Stimulated activated naive CD8-positive, alpha-beta T cell treated with anti-CD3 and anti-CD28 coated beads, Interleukin-15, Interleukin-2, amounts not matched to agents 100 ng/mL and 50 ng/mL, for 24 hours (primary cell): Measurements from ENCODE around the gene RUBCNL.
"Not testable (repeated sequence)": the region's sequence is repeated elsewhere in the genome, so short reads cannot be mapped to it uniquely, and the experiment has no call there.

Experiments used
- H3K27ac Mint-ChIP-seq: one replicate; pipeline ENCODE4 v1.8.0; 2021; ENCODE audit warnings: mild to moderate bottlenecking, mixed read lengths
- H3K27me3 Mint-ChIP-seq: one replicate; pipeline ENCODE4 v1.8.0; 2021; ENCODE audit warnings: mixed read lengths
- H3K36me3 Mint-ChIP-seq: one replicate; pipeline ENCODE4 v1.8.0; 2021; ENCODE audit warnings: low read depth, mixed read lengths
- H3K4me1 Mint-ChIP-seq: one replicate; pipeline ENCODE4 v1.8.0; 2021; ENCODE audit warnings: low read depth, mixed read lengths
- H3K4me3 Mint-ChIP-seq: one replicate; pipeline ENCODE4 v1.8.0; 2021; ENCODE audit warnings: mild to moderate bottlenecking, mixed read lengths
- H3K9me3 Mint-ChIP-seq: one replicate; pipeline ENCODE4 v1.8.0; 2021; ENCODE audit warnings: mixed read lengths

RUBCNL gene

GRCh38 chr13:46383383-46383782 lies 3.7 kb downstream of the RUBCNL start:
- peak overlapping the region; percentile 62 for H3K27ac Mint-ChIP-seq
- peak overlapping the region; percentile 40 for H3K4me3 Mint-ChIP-seq
- H3K9me3 Mint-ChIP-seq = no peaks in the 10 kb centered on the region
- peaks cover 30% of the 10 kb centered on the region for H3K4me1 Mint-ChIP-seq
- H3K27me3 Mint-ChIP-seq = peaks cover 35% of the 10 kb centered on the region
- no peaks in the 10 kb centered on the region for H3K36me3 Mint-ChIP-seq

GRCh38 chr13:46382224-46382623 lies 4.8 kb downstream of the RUBCNL start:
- H3K36me3 Mint-ChIP-seq = no peaks in the 10 kb centered on the region
- peaks cover 30% of the 10 kb centered on the region for H3K27me3 Mint-ChIP-seq
- H3K27ac Mint-ChIP-seq = peak overlapping the region; percentile 43
- peak overlapping the region; percentile 18 for H3K4me3 Mint-ChIP-seq
- no peaks in the 10 kb centered on the region for H3K9me3 Mint-ChIP-seq
- H3K4me1 Mint-ChIP-seq = peaks cover 28% of the 10 kb centered on the region

- H3K4me1 Mint-ChIP-seq = peaks cover 23% of the 10 kb centered on the region
- no peak overlapping the region for H3K27ac Mint-ChIP-seq
- H3K4me3 Mint-ChIP-seq = no peak overlapping the region
- no peaks in the 10 kb centered on the region for H3K36me3 Mint-ChIP-seq
- H3K9me3 Mint-ChIP-seq = no peaks in the 10 kb centered on the region
- peaks cover 14% of the 10 kb centered on the region for H3K27me3 Mint-ChIP-seq
These were observed 6.8 kb downstream of the RUBCNL start for GRCh38 chr13:46380242-46380641.

- Mint-ChIP-seq H3K9me3 (no peaks in the 10 kb centered on the region), H3K27me3 (peaks cover 9% of the 10 kb centered on the region), H3K36me3 (peaks cover 4% of the 10 kb centered on the region), H3K4me1 (peaks cover 28% of the 10 kb centered on the region), H3K4me3 (no peak overlapping the region), H3K27ac (no peak overlapping the region)
These were observed 7.4 kb downstream of the RUBCNL start for GRCh38 chr13:46379611-46380010.

GRCh38 chr13:46378411-46378810 lies 8.6 kb downstream of the RUBCNL start:
- peaks cover 5% of the 10 kb centered on the region for H3K36me3 Mint-ChIP-seq
- no peaks in the 10 kb centered on the region for H3K9me3 Mint-ChIP-seq
- peaks cover 29% of the 10 kb centered on the region for H3K4me1 Mint-ChIP-seq
- H3K27ac Mint-ChIP-seq = no peak overlapping the region
- no peak overlapping the region for H3K4me3 Mint-ChIP-seq
- H3K27me3 Mint-ChIP-seq = peaks cover 4% of the 10 kb centered on the region

GRCh38 chr13:46377554-46377953 lies 9.5 kb downstream of the RUBCNL start:
- no peaks in the 10 kb centered on the region for H3K27me3 Mint-ChIP-seq
- no peaks in the 10 kb centered on the region for H3K9me3 Mint-ChIP-seq
- peak overlapping the region; percentile 36 for H3K27ac Mint-ChIP-seq
- peaks cover 25% of the 10 kb centered on the region for H3K4me1 Mint-ChIP-seq
- H3K36me3 Mint-ChIP-seq = peaks cover 5% of the 10 kb centered on the region
- H3K4me3 Mint-ChIP-seq = no peak overlapping the region

GRCh38 chr13:46374710-46375109 lies 12.3 kb downstream of the RUBCNL start:
- Mint-ChIP-seq H3K36me3 (peaks cover 5% of the 10 kb centered on the region), H3K27me3 (no peaks in the 10 kb centered on the region), H3K4me1 (peaks cover 22% of the 10 kb centered on the region), H3K27ac (peak overlapping the region; percentile 73), H3K9me3 (no peaks in the 10 kb centered on the region), H3K4me3 (peak overlapping the region; percentile 60)

GRCh38 chr13:46373623-46374022 lies 13.4 kb downstream of the RUBCNL start:
- Mint-ChIP-seq H3K9me3 (no peaks in the 10 kb centered on the region), H3K4me1 (peaks cover 28% of the 10 kb centered on the region), H3K4me3 (peak overlapping the region; percentile 17), H3K27me3 (no peaks in the 10 kb centered on the region), H3K27ac (no peak overlapping the region), H3K36me3 (peaks cover 5% of the 10 kb centered on the region)

GRCh38 chr13:46372938-46373337 lies 14.1 kb downstream of the RUBCNL start:
- H3K27ac Mint-ChIP-seq, H3K36me3 Mint-ChIP-seq, H3K9me3 Mint-ChIP-seq, H3K27me3 Mint-ChIP-seq: not testable (repeated sequence)
- H3K4me1 Mint-ChIP-seq = peaks cover 30% of the 10 kb centered on the region
- H3K4me3 Mint-ChIP-seq = peak overlapping the region; percentile 17

- peaks cover 5% of the 10 kb centered on the region for H3K36me3 Mint-ChIP-seq
- H3K9me3 Mint-ChIP-seq = no peaks in the 10 kb centered on the region
- peaks cover 29% of the 10 kb centered on the region for H3K4me1 Mint-ChIP-seq
- H3K27ac Mint-ChIP-seq = no peak overlapping the region
- H3K4me3 Mint-ChIP-seq = no peak overlapping the region
- H3K27me3 Mint-ChIP-seq = no peaks in the 10 kb centered on the region
These were observed 15.0 kb downstream of the RUBCNL start for GRCh38 chr13:46372071-46372470.

GRCh38 chr13:46369506-46370277 lies 17.4 kb downstream of the RUBCNL start:
- Mint-ChIP-seq H3K4me3 (peak overlapping the region; percentile 10), H3K9me3 (no peaks in the 10 kb centered on the region), H3K4me1 (peaks cover 26% of the 10 kb centered on the region), H3K27me3 (no peaks in the 10 kb centered on the region), H3K36me3 (peaks cover 2% of the 10 kb centered on the region), H3K27ac (peak overlapping the region; percentile 13)

- Mint-ChIP-seq H3K27ac (no peak overlapping the region), H3K36me3 (no peaks in the 10 kb centered on the region), H3K4me1 (peaks cover 23% of the 10 kb centered on the region), H3K4me3 (no peak overlapping the region), H3K27me3 (no peaks in the 10 kb centered on the region), H3K9me3 (no peaks in the 10 kb centered on the region)
These were observed 19.3 kb downstream of the RUBCNL start for GRCh38 chr13:46367617-46368327.

GRCh38 chr13:46361276-46361934 lies 25.6 kb downstream of the RUBCNL start:
- Mint-ChIP-seq H3K4me1 (no peaks in the 10 kb centered on the region), H3K27me3 (no peaks in the 10 kb centered on the region), H3K27ac (no peak overlapping the region), H3K4me3 (no peak overlapping the region), H3K36me3 (no peaks in the 10 kb centered on the region), H3K9me3 (no peaks in the 10 kb centered on the region)

- Mint-ChIP-seq H3K4me3 (no peak overlapping the region), H3K27ac (no peak overlapping the region), H3K27me3 (no peaks in the 10 kb centered on the region), H3K9me3 (no peaks in the 10 kb centered on the region), H3K36me3 (no peaks in the 10 kb centered on the region), H3K4me1 (peaks cover 7% of the 10 kb centered on the region)
These were observed 26.4 kb downstream of the RUBCNL start for GRCh38 chr13:46360604-46361003.

GRCh38 chr13:46359714-46360113 lies 27.3 kb downstream of the RUBCNL start:
- H3K9me3 Mint-ChIP-seq = peaks cover under 1% of the 10 kb centered on the region
- H3K4me1 Mint-ChIP-seq = peaks cover 15% of the 10 kb centered on the region
- peaks cover 2% of the 10 kb centered on the region for H3K36me3 Mint-ChIP-seq
- H3K27me3 Mint-ChIP-seq = no peaks in the 10 kb centered on the region
- no peak overlapping the region for H3K27ac Mint-ChIP-seq
- no peak overlapping the region for H3K4me3 Mint-ChIP-seq
